Ishikawa (cell line): ENCODE results near the gene NPSR1.

Experiments used
- CEBPB ChIP-seq: IDR thresholded peaks from 2 replicates; pipeline ENCODE4 v1.6.1; 2012
- CREB1 ChIP-seq: IDR thresholded peaks from 2 replicates; pipeline ENCODE4 v1.6.1; 2012; ENCODE audit warnings: low read depth
- EP300 ChIP-seq: IDR thresholded peaks from 2 replicates; pipeline ENCODE4 v1.6.1; 2012; ENCODE audit warnings: borderline replicate concordance
- FOXM1 ChIP-seq: IDR thresholded peaks from 2 replicates; pipeline ENCODE4 v1.6.1; 2012; ENCODE audit warnings: low read depth, borderline replicate concordance
- MAX ChIP-seq: IDR thresholded peaks from 2 replicates; pipeline ENCODE4 v1.6.1; 2012
- NFIC ChIP-seq: IDR thresholded peaks from 2 replicates; pipeline ENCODE4 v1.6.1; 2012
- RAD21 ChIP-seq: IDR thresholded peaks from 2 replicates; pipeline ENCODE4 v1.6.1; 2012; ENCODE audit warnings: low read depth
- TAF1 ChIP-seq: IDR thresholded peaks from 2 replicates; pipeline ENCODE4 v1.6.1; 2012; ENCODE audit warnings: low read depth, mild to moderate bottlenecking
- TCF12 ChIP-seq: IDR thresholded peaks from 2 replicates; pipeline ENCODE4 v1.6.1; 2012; ENCODE audit warnings: low read depth
- TEAD4 ChIP-seq: IDR thresholded peaks from 2 replicates; pipeline ENCODE4 v1.6.1; 2012
- YY1 ChIP-seq: IDR thresholded peaks from 2 replicates; pipeline ENCODE4 v1.6.1; 2012; ENCODE audit warnings: low read depth
- ZBTB7A ChIP-seq: IDR thresholded peaks from 2 replicates; pipeline ENCODE4 v1.6.1; 2012; ENCODE audit warnings: low read depth
- TF ChIP-seq, protein P1 (sequence below): IDR thresholded peaks from 2 replicates; pipeline ENCODE4 v1.6.1; 2012
- TF ChIP-seq, protein P2 (sequence below): IDR thresholded peaks from 2 replicates; pipeline ENCODE4 v1.6.1; 2012; ENCODE audit warnings: low read depth, mild to moderate bottlenecking

DNA sequence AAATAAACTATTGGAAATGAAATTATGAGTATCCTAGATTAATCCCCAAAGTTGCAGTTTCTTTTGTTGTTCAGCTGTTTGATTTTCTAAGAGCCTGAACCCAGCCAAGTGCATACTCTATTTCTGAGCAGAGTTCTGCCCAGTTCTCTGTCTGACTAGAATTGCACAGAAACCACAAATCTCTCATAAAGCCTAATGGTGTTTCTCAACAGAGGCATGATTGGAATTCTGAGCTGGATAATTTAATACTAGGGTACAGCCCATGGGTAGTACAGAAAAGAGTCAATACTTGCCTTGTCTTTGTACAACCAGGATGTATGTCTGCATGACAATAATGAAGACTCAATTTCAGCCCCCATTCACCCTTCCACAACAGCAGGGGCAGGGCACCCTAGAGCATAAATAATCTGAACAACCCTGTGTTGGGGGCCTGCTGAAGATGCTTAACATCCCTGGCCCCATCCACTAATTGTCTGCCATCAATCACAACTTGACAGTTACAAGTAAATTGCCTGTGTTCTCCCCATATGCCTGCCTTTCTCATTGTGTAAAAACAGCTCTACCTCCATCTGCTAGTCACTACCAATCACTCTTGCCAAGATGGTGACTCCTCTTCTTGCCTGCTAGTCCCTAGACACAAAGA is 114.4 kb downstream of the NPSR1 start:
- TF ChIP-seq, protein P1, sequence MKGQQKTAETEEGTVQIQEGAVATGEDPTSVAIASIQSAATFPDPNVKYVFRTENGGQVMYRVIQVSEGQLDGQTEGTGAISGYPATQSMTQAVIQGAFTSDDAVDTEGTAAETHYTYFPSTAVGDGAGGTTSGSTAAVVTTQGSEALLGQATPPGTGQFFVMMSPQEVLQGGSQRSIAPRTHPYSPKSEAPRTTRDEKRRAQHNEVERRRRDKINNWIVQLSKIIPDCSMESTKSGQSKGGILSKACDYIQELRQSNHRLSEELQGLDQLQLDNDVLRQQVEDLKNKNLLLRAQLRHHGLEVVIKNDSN: no peak
- no peak for TF ChIP-seq FOXM1
- TF ChIP-seq CEBPB: no peak
- TF ChIP-seq RAD21: no peak
- TF ChIP-seq TCF12: no peak
- TF ChIP-seq TEAD4: no peak
- TF ChIP-seq NFIC: no peak
- no peak for TF ChIP-seq MAX
- TF ChIP-seq EP300: no peak
- TF ChIP-seq CREB1: no peak
- TF ChIP-seq, protein P2, sequence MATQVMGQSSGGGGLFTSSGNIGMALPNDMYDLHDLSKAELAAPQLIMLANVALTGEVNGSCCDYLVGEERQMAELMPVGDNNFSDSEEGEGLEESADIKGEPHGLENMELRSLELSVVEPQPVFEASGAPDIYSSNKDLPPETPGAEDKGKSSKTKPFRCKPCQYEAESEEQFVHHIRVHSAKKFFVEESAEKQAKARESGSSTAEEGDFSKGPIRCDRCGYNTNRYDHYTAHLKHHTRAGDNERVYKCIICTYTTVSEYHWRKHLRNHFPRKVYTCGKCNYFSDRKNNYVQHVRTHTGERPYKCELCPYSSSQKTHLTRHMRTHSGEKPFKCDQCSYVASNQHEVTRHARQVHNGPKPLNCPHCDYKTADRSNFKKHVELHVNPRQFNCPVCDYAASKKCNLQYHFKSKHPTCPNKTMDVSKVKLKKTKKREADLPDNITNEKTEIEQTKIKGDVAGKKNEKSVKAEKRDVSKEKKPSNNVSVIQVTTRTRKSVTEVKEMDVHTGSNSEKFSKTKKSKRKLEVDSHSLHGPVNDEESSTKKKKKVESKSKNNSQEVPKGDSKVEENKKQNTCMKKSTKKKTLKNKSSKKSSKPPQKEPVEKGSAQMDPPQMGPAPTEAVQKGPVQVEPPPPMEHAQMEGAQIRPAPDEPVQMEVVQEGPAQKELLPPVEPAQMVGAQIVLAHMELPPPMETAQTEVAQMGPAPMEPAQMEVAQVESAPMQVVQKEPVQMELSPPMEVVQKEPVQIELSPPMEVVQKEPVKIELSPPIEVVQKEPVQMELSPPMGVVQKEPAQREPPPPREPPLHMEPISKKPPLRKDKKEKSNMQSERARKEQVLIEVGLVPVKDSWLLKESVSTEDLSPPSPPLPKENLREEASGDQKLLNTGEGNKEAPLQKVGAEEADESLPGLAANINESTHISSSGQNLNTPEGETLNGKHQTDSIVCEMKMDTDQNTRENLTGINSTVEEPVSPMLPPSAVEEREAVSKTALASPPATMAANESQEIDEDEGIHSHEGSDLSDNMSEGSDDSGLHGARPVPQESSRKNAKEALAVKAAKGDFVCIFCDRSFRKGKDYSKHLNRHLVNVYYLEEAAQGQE: no peak
- no peak for TF ChIP-seq TAF1
- no peak for TF ChIP-seq YY1
- no peak for TF ChIP-seq ZBTB7A
